ENCODE measurements around the gene CDC42BPA. TPM values are rescaled to one million over a fixed set of nuclear protein-coding genes. Genes with fewer than 3 reads are reported as not detected.
A peak's percentile ranks its signal among the peaks of the same experiment; 100 is the strongest.

The CDC42BPA gene
- total RNA-seq, 1 experiment from 2014 or later, result 25.2 TPM

- ATAC-seq, result no peak
- no peaks in the 10 kb centered on the region; the same call in 1 of the 2 replicates for H3K27me3 Mint-ChIP-seq (ENCODE audit: low read depth)
- H3K36me3 Mint-ChIP-seq, result no peaks in the 10 kb centered on the region
- CTCF ChIA-PET, result no interaction called here
- H3K4me1 Mint-ChIP-seq, result peaks cover 24% of the 10 kb centered on the region
- H3K4me3 Mint-ChIP-seq, result no peak overlapping the region
- no peak for DNase-seq (ENCODE audit: low spot score)
- H3K9me3 Mint-ChIP-seq, result no peaks in the 10 kb centered on the region
- POLR2A ChIA-PET, result no interaction called here
- no peak overlapping the region for H3K27ac Mint-ChIP-seq
- TF ChIP-seq ZNF121 (CRISPR knock-in tag; IDR thresholded peaks at IDR 0.05) (0 out of 2 replicates have a peak, but pooled peaks have one; percentile 51), ARID4B (CRISPR knock-in tag; IDR thresholded peaks at IDR 0.05; ENCODE audit: borderline replicate concordance) (no peak)
Measured at GRCh38 chr1:227368009-227368408, 49.7 kb upstream of the CDC42BPA start.

GRCh38 chr1:227365473-227366431, 47.5 kb upstream of the CDC42BPA start:
- TF ChIP-seq STAT6 (CRISPR knock-in tag; conservative IDR thresholded peaks at IDR 0.05; ENCODE audit: low read depth) (no peak), TP53 (CRISPR knock-in tag; IDR thresholded peaks at IDR 0.05) (no peak), MAX (CRISPR knock-in tag; IDR thresholded peaks at IDR 0.05) (no peak)
- ChIA-PET POLR2A (no interaction called here), CTCF (interaction anchor here (0.6 kb wide), 1 partner anchor 108 kb away, joined by 3 read pairs; no protein-coding TSS in a partner anchor)
- ATAC-seq, result no peak
- H3K9me3 Mint-ChIP-seq, result no peaks in the 10 kb centered on the region
- no peak overlapping the region for H3K27ac Mint-ChIP-seq
- no peak for DNase-seq (ENCODE audit: low spot score)
- H3K4me1 Mint-ChIP-seq, result peaks cover 15% of the 10 kb centered on the region
- H3K36me3 Mint-ChIP-seq, result no peaks in the 10 kb centered on the region
- no peaks in the 10 kb centered on the region; the same call in 1 of the 2 replicates for H3K27me3 Mint-ChIP-seq (ENCODE audit: low read depth)
- no peak overlapping the region for H3K4me3 Mint-ChIP-seq

GRCh38 chr1:227364657-227365056, 46.4 kb upstream of the CDC42BPA start:
- H3K4me1 Mint-ChIP-seq, result peaks cover 10% of the 10 kb centered on the region
- no peaks in the 10 kb centered on the region; the same call in 1 of the 2 replicates for H3K27me3 Mint-ChIP-seq (ENCODE audit: low read depth)
- ChIA-PET CTCF (no interaction called here), POLR2A (no interaction called here)
- H3K4me3 Mint-ChIP-seq, result no peak overlapping the region
- ATAC-seq (no peak), DNase-seq (ENCODE audit: low spot score) (no peak)
- no peaks in the 10 kb centered on the region for H3K36me3 Mint-ChIP-seq
- no peaks in the 10 kb centered on the region for H3K9me3 Mint-ChIP-seq
- TF ChIP-seq CREB1 (CRISPR knock-in tag; IDR thresholded peaks at IDR 0.05) (no peak), TEAD4 (CRISPR knock-in tag; IDR thresholded peaks at IDR 0.05) (no peak), IRF1 (CRISPR knock-in tag; IDR thresholded peaks at IDR 0.05) (no peak), ZNF396 (CRISPR knock-in tag; IDR thresholded peaks at IDR 0.05; ENCODE audit: borderline replicate concordance) (no peak), E2F5 (CRISPR knock-in tag; IDR thresholded peaks at IDR 0.05) (no peak), EMX1 (CRISPR knock-in tag; IDR thresholded peaks at IDR 0.05) (no peak), SOX15 (CRISPR knock-in tag; IDR thresholded peaks at IDR 0.05) (no peak), SP1 (CRISPR knock-in tag; conservative IDR thresholded peaks at IDR 0.05) (no peak), FOXK1 (CRISPR knock-in tag; IDR thresholded peaks at IDR 0.05) (no peak)
- no peak overlapping the region for H3K27ac Mint-ChIP-seq
